Stimulated activated naive CD8-positive, alpha-beta T cell treated with anti-CD3 and anti-CD28 coated beads, Interleukin-15, amount 100 ng/mL, for 72 hours (primary cell): ENCODE measurements around the gene IL17A.
A peak's percentile ranks its signal among the peaks of the same experiment; 100 is the strongest.

Experiments used
- ATAC-seq: fragments of 150-1000 bp; cut with Tn5 transposase; 2 replicates; pipeline ENCODE4 v1.10.0; 2021; ENCODE audit warnings: mild to moderate bottlenecking, moderate library complexity
- DNase-seq, 2 donors: peaks; one replicate each; pipeline ENCODE4 v3.0.0; 2021 to 2022
- H3K27ac Mint-ChIP-seq, 2 donors: one replicate each; pipeline ENCODE4 v1.8.0; 2022; ENCODE audit warnings: mild to moderate bottlenecking in 2 of 2, mixed read lengths in 2 of 2, moderate library complexity in 2 of 2
- H3K27me3 Mint-ChIP-seq: one replicate; pipeline ENCODE4 v1.8.0; 2022; ENCODE audit warnings: mixed read lengths
- H3K4me1 Mint-ChIP-seq: one replicate; pipeline ENCODE4 v1.8.0; 2022; ENCODE audit warnings: mild to moderate bottlenecking, mixed read lengths
- H3K4me3 Mint-ChIP-seq, 2 donors: one replicate each; pipeline ENCODE4 v1.8.0; 2022; ENCODE audit warnings: mild to moderate bottlenecking in 2 of 2, mixed read lengths in 2 of 2, moderate library complexity in 1 of 2
- H3K9me3 Mint-ChIP-seq, 2 donors: one replicate each; pipeline ENCODE4 v1.8.0; 2022; ENCODE audit warnings: mixed read lengths in 2 of 2

The IL17A gene

GRCh38 chr6:52230685-52231084 is 44.5 kb downstream of the IL17A start:
- Mint-ChIP-seq H3K27ac (no peak overlapping the region), H3K9me3 (no peaks in the 10 kb centered on the region), H3K4me1 (peaks cover 41% of the 10 kb centered on the region), H3K27me3 (peaks cover 48% of the 10 kb centered on the region), H3K4me3 (no peak overlapping the region)
- DNase-seq (no peak), ATAC-seq (no peak)

- H3K27ac Mint-ChIP-seq, result peak overlapping the region in 1 of 2 donors; percentile 88
Measured at GRCh38 chr6:52231406-52232127, 45.4 kb downstream of the IL17A start.

GRCh38 chr6:52233005-52233404 is 46.8 kb downstream of the IL17A start:
- H3K27me3 Mint-ChIP-seq, result peaks cover 65% of the 10 kb centered on the region
- no peak for ATAC-seq
- no peaks in the 10 kb centered on the region for H3K9me3 Mint-ChIP-seq
- no peak overlapping the region for H3K27ac Mint-ChIP-seq
- no peak overlapping the region for H3K4me3 Mint-ChIP-seq
- peaks cover 28% of the 10 kb centered on the region for H3K4me1 Mint-ChIP-seq
- no peak for DNase-seq

More at GRCh38 chr6:52231406-52232127, 45.4 kb downstream of the IL17A start:
- Mint-ChIP-seq H3K9me3 (no peaks in the 10 kb centered on the region), H3K4me3 (no peak overlapping the region), H3K4me1 (peaks cover 41% of the 10 kb centered on the region), H3K27me3 (peaks cover 51% of the 10 kb centered on the region)
- ATAC-seq (peak; percentile 90), DNase-seq (peak; percentile 76 to 88)

- H3K9me3 Mint-ChIP-seq, result no peaks in the 10 kb centered on the region
- peaks cover 23% of the 10 kb centered on the region for H3K4me1 Mint-ChIP-seq
- no peak overlapping the region for H3K27ac Mint-ChIP-seq
- peaks cover 68% of the 10 kb centered on the region for H3K27me3 Mint-ChIP-seq
- peak; percentile 31 for ATAC-seq
- DNase-seq, result peak in 1 of 2 donors; percentile 36
- H3K4me3 Mint-ChIP-seq, result no peak overlapping the region
Measured at GRCh38 chr6:52233975-52234823, 48.0 kb downstream of the IL17A start.
